Mesendoderm (in vitro differentiated cells): ENCODE measurements around the gene PPBP.
"Not testable (repeated sequence)": the region's sequence is repeated elsewhere in the genome, so short reads cannot be mapped to it uniquely, and the experiment has no call there.

ENCODE experiments used
- DNase-seq: peaks from one replicate; pipeline ENCODE4 v3.0.0; 2013
- H2AK5ac ChIP-seq: 2 replicates; pipeline ENCODE4 v1.6.1; 2013; ENCODE audit warnings: low read length, inconsistent platforms
- H2BK120ac ChIP-seq: 2 replicates; pipeline ENCODE4 v1.6.1; 2013; ENCODE audit warnings: low read depth, mild to moderate bottlenecking, low read length, moderate library complexity, mixed read lengths
- H2BK15ac ChIP-seq: replicated peaks from 2 replicates; pipeline ENCODE4 v1.6.1; 2013; ENCODE audit warnings: low read depth, mild to moderate bottlenecking, moderate library complexity
- H2BK5ac ChIP-seq: 2 replicates; pipeline ENCODE4 v1.6.1; 2013; ENCODE audit warnings: low read length, inconsistent platforms
- H3K18ac ChIP-seq: 2 replicates; pipeline ENCODE4 v1.6.1; 2013; ENCODE audit warnings: mild to moderate bottlenecking, low read length, mixed read lengths
- H3K23ac ChIP-seq: one replicate; pipeline ENCODE4 v1.6.1; 2013; ENCODE audit warnings: low read length
- H3K27ac ChIP-seq: 2 replicates; pipeline ENCODE4 v1.5.1; 2013; ENCODE audit warnings: low read depth, mild to moderate bottlenecking, inconsistent platforms, low read length, moderate library complexity
- H3K27me3 ChIP-seq: 2 replicates; pipeline ENCODE4 v1.6.1; 2013; ENCODE audit warnings: low read length, control low read depth, mild to moderate bottlenecking, inconsistent platforms; ENCODE audit not compliant: insufficient read depth, poor library complexity
- H3K36me3 ChIP-seq: 2 replicates; pipeline ENCODE4 v1.6.1; 2013; ENCODE audit warnings: low read length, inconsistent platforms; ENCODE audit not compliant: control insufficient read depth, insufficient read depth
- H3K4ac ChIP-seq: one replicate; pipeline ENCODE4 v1.6.1; 2013; ENCODE audit warnings: low read depth, mild to moderate bottlenecking, low read length, moderate library complexity
- H3K4me1 ChIP-seq: 2 replicates; pipeline ENCODE4 v1.6.1; 2013; ENCODE audit warnings: low read depth, low read length, inconsistent platforms; ENCODE audit not compliant: control insufficient read depth
- H3K4me2 ChIP-seq: 2 replicates; pipeline ENCODE4 v1.6.1; 2013; ENCODE audit warnings: low read length
- H3K4me3 ChIP-seq: 2 replicates; pipeline ENCODE4 v1.5.1; 2013; ENCODE audit warnings: mild to moderate bottlenecking, low read length
- H3K56ac ChIP-seq: one replicate; pipeline ENCODE4 v1.6.1; 2013; ENCODE audit warnings: low read length
- H3K79me1 ChIP-seq: 2 replicates; pipeline ENCODE4 v1.6.1; 2013; ENCODE audit warnings: low read length, inconsistent platforms
- H3K79me2 ChIP-seq: 2 replicates; pipeline ENCODE4 v1.6.1; 2013; ENCODE audit warnings: mild to moderate bottlenecking, low read length; ENCODE audit not compliant: control insufficient read depth, insufficient read depth
- H3K9ac ChIP-seq: 2 replicates; pipeline ENCODE4 v1.6.1; 2013; ENCODE audit warnings: low read length, inconsistent platforms
- H4K5ac ChIP-seq: one replicate; pipeline ENCODE4 v1.6.1; 2013; ENCODE audit warnings: low read length
- H4K8ac ChIP-seq: one replicate; pipeline ENCODE4 v1.6.1; 2013; ENCODE audit warnings: low read depth, mild to moderate bottlenecking, control low read depth, low read length, moderate library complexity
- WGBS: extraction: QIAGEN DNeasy Blood & Tissue Kit; methylation state at CpG from one replicate; pipeline ENCODE4 v1.1.7; 2013; ENCODE audit warnings: low lambda C conversion rate, missing lambda C conversion rate; ENCODE audit not compliant: insufficient coverage; ENCODE audit errors: extremely low coverage; 5-methylcytosine and 5-hydroxymethylcytosine counted together

PPBP gene

DNA sequence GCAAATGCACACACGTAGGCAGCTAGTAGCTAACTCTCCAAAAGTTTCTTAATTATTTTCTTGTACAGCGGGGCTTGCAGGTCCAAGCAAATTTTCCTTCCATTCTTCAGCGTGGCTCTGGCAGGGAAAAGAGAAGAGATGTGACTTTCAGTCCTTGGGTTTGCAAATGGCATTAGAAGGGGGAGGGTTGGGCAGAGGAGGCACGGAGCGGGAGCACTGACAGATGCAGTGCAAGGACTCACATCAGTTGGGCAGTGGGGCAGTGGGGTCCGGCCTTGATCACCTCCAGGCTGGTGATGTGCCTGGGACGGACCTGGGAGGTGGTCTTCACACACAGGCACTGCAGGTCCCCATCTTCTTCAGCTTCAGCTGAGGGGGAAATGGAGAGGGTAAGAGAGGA lies 6.8 kb downstream of the PPBP start:
- H3K4me1 ChIP-seq, H3K56ac ChIP-seq, H3K79me2 ChIP-seq, H3K9ac ChIP-seq, H4K8ac ChIP-seq, H2BK15ac ChIP-seq, H3K27ac ChIP-seq, H2BK120ac ChIP-seq, H3K36me3 ChIP-seq, H4K5ac ChIP-seq, H2AK5ac ChIP-seq, H3K79me1 ChIP-seq, H3K4me3 ChIP-seq, H3K27me3 ChIP-seq, H2BK5ac ChIP-seq, DNase-seq, H3K4ac ChIP-seq, H3K18ac ChIP-seq, H3K23ac ChIP-seq, H3K4me2 ChIP-seq: not testable (repeated sequence)
- WGBS: no CpG with 5 or more reads among the region's 7 CpGs

DNA sequence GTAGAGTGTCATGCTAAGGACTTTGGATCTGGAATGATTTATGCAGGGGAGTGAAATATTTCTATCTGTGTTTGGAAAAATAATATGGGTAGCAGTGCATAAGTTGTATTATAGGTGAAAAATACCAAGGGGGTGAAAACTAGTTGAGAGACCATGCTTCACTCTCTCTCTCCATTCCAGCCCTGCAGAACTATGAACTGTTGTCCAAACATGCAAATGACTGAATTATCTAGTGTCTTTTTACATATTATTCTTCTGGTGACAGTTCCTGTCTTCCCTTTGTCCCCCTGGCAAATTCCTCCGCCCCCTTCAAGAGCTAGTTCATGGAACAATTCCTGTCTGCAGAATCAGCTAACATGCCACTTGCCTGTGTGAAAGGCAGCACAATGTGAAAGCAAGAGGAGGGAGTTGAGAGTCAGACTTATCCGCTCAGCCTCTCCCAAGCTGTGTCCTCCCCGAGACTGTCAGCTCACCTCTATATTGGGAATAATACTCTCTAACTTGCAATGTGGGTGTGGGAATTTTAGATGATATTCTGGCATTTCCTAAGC lies 8.5 kb downstream of the PPBP start:
- no peak overlapping the region for H3K4ac ChIP-seq
- H2BK5ac ChIP-seq: no peak overlapping the region
- no peaks in the 10 kb centered on the region for H3K79me2 ChIP-seq
- DNase-seq: no peak
- H4K8ac ChIP-seq: no peak overlapping the region
- no peak overlapping the region for H3K23ac ChIP-seq
- H3K27ac ChIP-seq: no peak overlapping the region
- H2AK5ac ChIP-seq: no peak overlapping the region
- H3K4me3 ChIP-seq: no peak overlapping the region
- H3K79me1 ChIP-seq: no peaks in the 10 kb centered on the region
- H3K18ac ChIP-seq: no peak overlapping the region
- H4K5ac ChIP-seq: no peak overlapping the region
- no peaks in the 10 kb centered on the region for H3K36me3 ChIP-seq
- H3K9ac ChIP-seq: no peak overlapping the region
- no peak overlapping the region for H2BK120ac ChIP-seq
- no peak overlapping the region for H2BK15ac ChIP-seq
- no peak overlapping the region for H3K4me2 ChIP-seq
- H3K27me3 ChIP-seq: no peaks in the 10 kb centered on the region
- WGBS: no CpG with 5 or more reads among the region's 3 CpGs
- no peaks in the 10 kb centered on the region for H3K4me1 ChIP-seq
- no peak overlapping the region for H3K56ac ChIP-seq

DNA sequence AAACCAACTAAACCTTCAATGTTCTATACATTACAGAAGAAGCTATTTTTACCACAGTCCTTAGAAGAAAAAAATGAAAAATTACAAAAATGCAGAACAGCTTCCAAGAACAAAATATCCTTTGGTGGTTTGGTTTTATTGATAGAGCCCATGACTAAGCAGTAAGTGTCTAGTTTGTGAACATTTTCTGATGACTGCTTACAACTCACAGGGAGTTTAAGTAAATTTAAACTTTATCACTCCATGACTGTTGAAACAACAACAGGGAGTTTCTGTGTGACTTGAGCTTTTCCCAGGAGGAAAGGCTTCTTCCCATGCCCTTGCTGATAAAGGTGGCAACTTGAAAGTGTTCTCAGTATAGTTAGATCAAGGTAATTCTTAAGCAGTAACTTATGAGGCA lies 9.1 kb downstream of the PPBP start:
- Histone ChIP-seq H3K56ac (no peak overlapping the region), H3K79me2 (no peaks in the 10 kb centered on the region), H3K27me3 (no peaks in the 10 kb centered on the region), H2AK5ac (no peak overlapping the region), H4K5ac (no peak overlapping the region), H2BK15ac (no peak overlapping the region), H3K27ac (no peak overlapping the region), H2BK120ac (no peak overlapping the region), H3K36me3 (no peaks in the 10 kb centered on the region), H3K18ac (no peak overlapping the region), H3K23ac (no peak overlapping the region), H4K8ac (no peak overlapping the region), H2BK5ac (no peak overlapping the region), H3K4me2 (no peak overlapping the region), H3K79me1 (no peaks in the 10 kb centered on the region), H3K4ac (no peak overlapping the region), H3K4me3 (no peak overlapping the region), H3K9ac (no peak overlapping the region), H3K4me1 (no peaks in the 10 kb centered on the region)
- DNase-seq: no peak

DNA sequence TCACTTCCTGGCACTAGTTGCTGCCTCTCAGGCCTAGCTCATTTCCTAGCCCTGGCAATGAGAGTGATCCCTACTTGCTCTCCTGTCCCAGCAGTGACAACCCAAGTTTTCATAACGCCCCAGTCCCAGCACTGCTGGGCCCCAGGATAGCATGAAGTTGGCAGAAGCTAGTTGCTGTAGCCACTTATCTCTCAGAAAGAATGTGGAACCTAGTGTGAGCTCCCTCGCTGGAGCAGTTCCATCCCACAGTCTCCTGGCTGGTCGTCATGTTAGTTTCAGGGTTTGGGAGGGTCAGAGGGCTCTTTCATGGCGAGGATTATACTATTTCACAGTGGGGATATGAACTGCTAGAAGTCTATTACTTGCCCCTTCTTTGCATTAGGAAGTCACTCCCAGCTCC lies 11.3 kb downstream of the PPBP start:
- no CpG with 5 or more reads among the region's 4 CpGs for WGBS
- no peak overlapping the region for H3K4ac ChIP-seq
- H3K56ac ChIP-seq: no peak overlapping the region
- H4K5ac ChIP-seq: no peak overlapping the region
- H2BK120ac ChIP-seq: no peak overlapping the region
- no peaks in the 10 kb centered on the region for H3K36me3 ChIP-seq
- H3K18ac ChIP-seq: no peak overlapping the region
- H3K79me2 ChIP-seq: no peaks in the 10 kb centered on the region
- no peak overlapping the region for H3K4me3 ChIP-seq
- H2BK15ac ChIP-seq: no peak overlapping the region
- no peak overlapping the region for H3K9ac ChIP-seq
- H3K4me2 ChIP-seq: no peak overlapping the region
- no peaks in the 10 kb centered on the region for H3K79me1 ChIP-seq
- no peak overlapping the region for H3K27ac ChIP-seq
- no peaks in the 10 kb centered on the region for H3K27me3 ChIP-seq
- H3K4me1 ChIP-seq: no peaks in the 10 kb centered on the region
- no peak overlapping the region for H3K23ac ChIP-seq
- H4K8ac ChIP-seq: no peak overlapping the region
- H2BK5ac ChIP-seq: no peak overlapping the region
- DNase-seq: no peak
- H2AK5ac ChIP-seq: no peak overlapping the region

DNA sequence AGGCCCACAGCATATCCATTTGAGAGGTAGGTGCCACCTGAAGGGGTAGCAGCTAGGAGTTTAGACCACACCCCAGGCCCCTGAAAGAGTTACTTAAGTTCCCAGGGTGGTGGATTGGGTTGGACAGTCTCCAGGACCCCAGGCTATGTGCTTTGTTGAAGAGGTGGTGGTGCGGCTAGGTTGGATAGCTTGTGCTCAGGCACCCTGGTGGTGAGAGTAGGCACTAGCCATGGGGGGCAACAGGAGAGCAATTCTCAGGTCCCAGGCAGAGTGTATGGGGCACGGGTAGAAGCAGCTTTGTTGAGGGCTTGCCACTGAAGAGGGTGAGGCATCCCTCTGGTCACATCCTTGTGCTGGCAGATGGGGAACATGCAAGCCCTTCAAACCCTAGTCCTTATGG lies 11.8 kb downstream of the PPBP start:
- Histone ChIP-seq H3K36me3 (no peaks in the 10 kb centered on the region), H3K79me2 (no peaks in the 10 kb centered on the region), H3K4me2 (no peak overlapping the region), H3K27ac (no peak overlapping the region), H3K4me3 (no peak overlapping the region), H3K18ac (no peak overlapping the region), H3K4ac (no peak overlapping the region), H4K8ac (no peak overlapping the region), H3K79me1 (no peaks in the 10 kb centered on the region), H3K56ac (no peak overlapping the region), H2BK5ac (no peak overlapping the region), H4K5ac (no peak overlapping the region), H3K9ac (no peak overlapping the region), H2BK120ac (no peak overlapping the region), H2AK5ac (no peak overlapping the region), H3K23ac (no peak overlapping the region), H3K27me3 (no peaks in the 10 kb centered on the region), H3K4me1 (no peaks in the 10 kb centered on the region), H2BK15ac (no peak overlapping the region)
- DNase-seq: no peak
- whole genome bisulfite sequencing: no CpG with 5 or more reads among the region's 2 CpGs

DNA sequence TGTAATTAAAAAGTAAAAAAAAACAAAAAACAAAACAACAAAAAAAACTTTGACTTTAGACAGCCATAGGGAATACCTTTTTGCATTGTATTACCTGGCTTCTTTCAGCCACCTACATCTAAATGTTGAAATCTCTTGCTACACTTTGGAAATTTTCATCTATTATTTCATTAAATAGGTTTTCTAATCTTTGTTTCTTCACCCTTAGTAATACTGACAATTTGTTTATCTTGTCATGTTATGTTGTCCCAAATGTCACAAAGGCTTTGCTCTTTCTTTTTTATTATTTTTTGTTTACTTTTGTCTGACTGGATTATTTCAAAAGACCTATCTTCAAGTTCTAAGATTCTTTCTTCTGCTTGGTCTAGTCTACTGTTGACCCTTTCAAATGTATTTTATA lies 13.6 kb downstream of the PPBP start:
- no peak overlapping the region for H2BK120ac ChIP-seq

More for the DNA sequence above, 13.6 kb downstream of the PPBP start:
- Histone ChIP-seq H2AK5ac (no peak overlapping the region), H3K27ac (no peak overlapping the region), H3K4ac (no peak overlapping the region), H3K4me3 (no peak overlapping the region), H2BK5ac (no peak overlapping the region), H3K27me3 (no peaks in the 10 kb centered on the region), H3K23ac (no peak overlapping the region), H2BK15ac (no peak overlapping the region), H3K4me1 (no peaks in the 10 kb centered on the region), H3K79me2 (no peaks in the 10 kb centered on the region), H3K18ac (no peak overlapping the region), H4K8ac (no peak overlapping the region), H3K79me1 (no peaks in the 10 kb centered on the region), H3K9ac (no peak overlapping the region), H3K36me3 (no peaks in the 10 kb centered on the region), H3K4me2 (no peak overlapping the region), H3K56ac (no peak overlapping the region), H4K5ac (no peak overlapping the region)
- no peak for DNase-seq
